A673 (cell line): ENCODE measurements around the gene MT1F. TPM values are rescaled to one million over a fixed set of nuclear protein-coding genes. Genes with fewer than 3 reads are reported as not detected.

Experiments
- BruUV-seq: library from RNA; stranded (reverse); fragments of 400-500 nt; replicated peaks from 2 replicates; lab custom pipeline; 2021; lab: Mats Ljungman, UMichigan
- CTCF ChIA-PET: fragments of 300-600 bp; sonication (Branson Sonifier 250); formaldehyde crosslinking; loops from one replicate; lab custom pipeline; 2022; ENCODE audit warnings: antibody characterized with exemption; lab: Charles Lee
- POLR2A ChIA-PET: fragments of 300-600 bp; sonication (Branson Sonifier 250); formaldehyde crosslinking; loops from one replicate; lab custom pipeline; 2022; ENCODE audit warnings: antibody characterized with exemption; ENCODE audit not compliant: low non-redundant PET; lab: Charles Lee
- DNase-seq: peaks from one replicate; pipeline ENCODE4 v3.0.0-alpha.2; 2015; ENCODE audit warnings: low spot score
- H3K27ac ChIP-seq: fragments of 200-600 bp; sonication (generic); 2 replicates; pipeline ENCODE4 v1.5.1; 2016; ENCODE audit warnings: mixed run types, low read depth, mild to moderate bottlenecking, mixed read lengths, antibody characterized with exemption, low read length; ENCODE audit not compliant: poor library complexity, severe bottlenecking
- H3K27me3 ChIP-seq: fragments of 200-600 bp; sonication (generic); replicated peaks from 2 replicates; pipeline ENCODE4 v1.6.1; 2017; ENCODE audit warnings: mixed run types, low read depth, mild to moderate bottlenecking, mixed read lengths, antibody characterized with exemption, low read length; ENCODE audit not compliant: insufficient read depth, poor library complexity
- H3K36me3 ChIP-seq: fragments of 200-600 bp; sonication (generic); 2 replicates; pipeline ENCODE4 v1.6.1; 2016; ENCODE audit warnings: mixed run types, mild to moderate bottlenecking, mixed read lengths, antibody characterized with exemption, low read length; ENCODE audit not compliant: insufficient read depth, poor library complexity, severe bottlenecking
- H3K4me1 ChIP-seq: fragments of 200-600 bp; sonication (generic); 2 replicates; pipeline ENCODE4 v1.6.1; 2017; ENCODE audit warnings: mixed run types, mild to moderate bottlenecking, mixed read lengths, antibody characterized with exemption, low read length; ENCODE audit not compliant: insufficient read depth, poor library complexity, severe bottlenecking
- H3K4me3 ChIP-seq: fragments of 200-600 bp; sonication (generic); 2 replicates; pipeline ENCODE4 v1.5.1; 2016; ENCODE audit warnings: low read depth, mixed run types, mild to moderate bottlenecking, mixed read lengths, low read length; ENCODE audit not compliant: poor library complexity, severe bottlenecking
- H3K9me3 ChIP-seq: fragments of 200-600 bp; sonication (generic); 2 replicates; pipeline ENCODE4 v1.6.1; 2016; ENCODE audit warnings: mixed run types, low read depth, mild to moderate bottlenecking, mixed read lengths, antibody characterized with exemption, low read length; ENCODE audit not compliant: poor library complexity, severe bottlenecking
- EZH2 ChIP-seq: fragments of 200-600 bp; sonication (generic); IDR thresholded peaks from 2 replicates; pipeline ENCODE4 v1.6.1; 2017; ENCODE audit warnings: borderline replicate concordance, low read depth, mild to moderate bottlenecking, mixed read lengths, antibody characterized with exemption, low read length; ENCODE audit not compliant: poor library complexity, severe bottlenecking
- intact Hi-C: fragments of 100-400 bp; cut with micrococcal nuclease; formaldehyde crosslinking; loops from one replicate; pipeline ENCODE4 v1.10.0; 2022; ENCODE audit not compliant: unreplicated experiment
- total RNA-seq: library from RNA; stranded (reverse); gene quantifications from 2 replicates; pipeline ENCODE4 v1.2.3, GENCODE V29; 2021
- TF ChIP-seq, protein P1 (sequence below): fragments of 300-800, 200-600 bp; sonication (generic); conservative IDR thresholded peaks from 2 replicates; pipeline ENCODE4 v1.5.1; 2017; ENCODE audit warnings: low read depth, mild to moderate bottlenecking, antibody characterized with exemption, low read length, moderate library complexity, mixed read lengths

MT1F gene
- total RNA-seq, 1 experiment from 2014 or later, result 26.9 TPM

DNA sequence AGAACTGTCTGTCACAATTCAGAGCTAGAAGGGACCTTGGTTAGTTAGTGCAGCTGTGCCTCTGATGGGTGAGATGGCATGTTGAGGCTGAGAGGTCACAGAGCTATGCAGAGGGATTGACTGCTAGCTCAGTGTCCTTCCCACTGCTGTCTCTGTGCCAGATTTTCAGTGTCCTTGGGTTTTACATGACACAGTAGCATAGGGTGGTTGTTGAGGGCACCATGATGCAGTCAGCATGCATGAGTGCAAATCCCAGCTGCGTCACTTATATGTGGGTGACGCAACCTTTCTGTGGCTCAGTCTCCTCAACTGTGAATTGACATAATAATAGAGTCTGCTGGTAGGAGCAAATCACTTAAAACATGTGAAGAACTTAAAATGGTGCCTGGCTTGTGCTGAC is 16.6 kb upstream of the MT1F start:
- Histone ChIP-seq H3K4me3 (no peak overlapping the region), H3K4me1 (no peaks in the 10 kb centered on the region), H3K27me3 (peaks cover 57% of the 10 kb centered on the region), H3K27ac (no peak overlapping the region), H3K36me3 (no peaks in the 10 kb centered on the region), H3K9me3 (no peaks in the 10 kb centered on the region)
- POLR2A ChIA-PET, result no interaction called here
- TF ChIP-seq, protein P1, sequence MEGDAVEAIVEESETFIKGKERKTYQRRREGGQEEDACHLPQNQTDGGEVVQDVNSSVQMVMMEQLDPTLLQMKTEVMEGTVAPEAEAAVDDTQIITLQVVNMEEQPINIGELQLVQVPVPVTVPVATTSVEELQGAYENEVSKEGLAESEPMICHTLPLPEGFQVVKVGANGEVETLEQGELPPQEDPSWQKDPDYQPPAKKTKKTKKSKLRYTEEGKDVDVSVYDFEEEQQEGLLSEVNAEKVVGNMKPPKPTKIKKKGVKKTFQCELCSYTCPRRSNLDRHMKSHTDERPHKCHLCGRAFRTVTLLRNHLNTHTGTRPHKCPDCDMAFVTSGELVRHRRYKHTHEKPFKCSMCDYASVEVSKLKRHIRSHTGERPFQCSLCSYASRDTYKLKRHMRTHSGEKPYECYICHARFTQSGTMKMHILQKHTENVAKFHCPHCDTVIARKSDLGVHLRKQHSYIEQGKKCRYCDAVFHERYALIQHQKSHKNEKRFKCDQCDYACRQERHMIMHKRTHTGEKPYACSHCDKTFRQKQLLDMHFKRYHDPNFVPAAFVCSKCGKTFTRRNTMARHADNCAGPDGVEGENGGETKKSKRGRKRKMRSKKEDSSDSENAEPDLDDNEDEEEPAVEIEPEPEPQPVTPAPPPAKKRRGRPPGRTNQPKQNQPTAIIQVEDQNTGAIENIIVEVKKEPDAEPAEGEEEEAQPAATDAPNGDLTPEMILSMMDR, result no peak
- TF ChIP-seq EZH2, result no peak
- DNase-seq, result no peak
- CTCF ChIA-PET, result no interaction called here
- intact Hi-C loops, result no loop called here
- BruUV-seq, result no TSS peak

DNA sequence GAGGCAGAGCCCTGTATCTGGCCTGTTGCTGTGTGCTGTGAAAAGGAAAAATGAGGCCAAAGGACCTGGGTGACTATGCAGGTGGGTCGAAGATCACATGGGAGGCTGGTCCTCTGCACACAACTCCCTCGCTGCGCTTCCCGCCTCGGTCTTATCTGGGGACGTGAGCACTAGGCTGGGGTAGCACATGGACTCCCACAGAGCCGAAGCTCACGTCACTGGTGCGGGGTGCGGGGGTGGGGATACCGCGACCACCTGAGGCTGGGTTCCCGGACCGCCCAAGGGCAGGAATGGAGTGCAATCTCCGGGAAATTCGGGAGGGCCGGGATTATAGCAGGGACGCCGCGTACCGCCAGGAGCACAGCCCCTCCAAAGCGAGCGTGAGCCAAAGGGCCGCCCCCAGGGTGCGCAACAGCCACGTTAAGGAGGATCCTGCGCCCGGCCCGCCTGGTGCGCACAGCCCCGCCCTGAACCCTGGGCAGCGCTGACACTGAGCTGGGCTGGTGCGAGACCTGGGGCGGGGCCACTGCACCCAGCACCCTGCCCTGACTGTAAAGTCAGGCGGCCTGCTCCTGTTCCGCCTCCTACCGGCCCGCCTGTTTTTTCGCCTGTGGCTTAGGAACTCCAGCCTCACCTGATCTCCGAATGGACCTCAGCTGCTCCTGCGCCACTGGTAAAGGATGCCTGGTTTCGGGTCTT is 14.5 kb upstream of the MT1F start:
- ChIA-PET POLR2A (no interaction called here), CTCF (interaction anchor here (0.7 kb wide), 1 partner anchor 37 kb away, joined by 3 read pairs; no protein-coding TSS in a partner anchor)
- intact Hi-C loops, result no loop called here
- DNase-seq, result peak; percentile 37
- peak overlapping the region; percentile 17 for H3K4me3 ChIP-seq
- no TSS peak for BruUV-seq
- no peak overlapping the region for H3K27ac ChIP-seq
- H3K27me3 ChIP-seq, result peaks cover 37% of the 10 kb centered on the region
- H3K9me3 ChIP-seq, result no peaks in the 10 kb centered on the region
- H3K4me1 ChIP-seq, result no peaks in the 10 kb centered on the region
- no peaks in the 10 kb centered on the region for H3K36me3 ChIP-seq
- TF ChIP-seq EZH2, result no peak
- TF ChIP-seq, protein P1, result peak; percentile 31; the same call in 1 of the 2 replicates

DNA sequence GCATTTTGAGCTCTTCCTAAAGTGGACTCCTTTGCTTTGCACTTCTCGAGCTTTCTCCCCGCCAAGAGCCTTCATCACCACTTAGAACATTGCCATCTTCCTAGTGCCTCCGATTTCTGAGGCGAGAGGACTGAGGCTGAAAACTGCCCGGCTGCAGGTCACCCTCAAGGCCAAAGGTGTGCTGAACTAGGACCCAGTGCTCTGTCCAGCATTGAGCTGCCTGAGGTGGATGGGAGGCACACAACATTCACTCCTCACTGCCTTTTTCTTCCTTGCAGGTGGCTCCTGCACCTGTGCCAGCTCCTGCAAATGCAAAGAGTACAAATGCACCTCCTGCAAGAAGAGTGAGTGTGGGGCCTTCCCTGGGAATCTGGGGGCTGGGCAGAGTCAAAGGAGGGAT is 13.9 kb upstream of the MT1F start:
- peaks cover 34% of the 10 kb centered on the region for H3K27me3 ChIP-seq
- H3K4me3 ChIP-seq, result no peak overlapping the region
- intact Hi-C loops, result no loop called here
- no TSS peak for BruUV-seq
- H3K27ac ChIP-seq, result no peak overlapping the region
- no peak for TF ChIP-seq EZH2
- TF ChIP-seq, protein P1, result no peak
- H3K36me3 ChIP-seq, result no peaks in the 10 kb centered on the region
- no peaks in the 10 kb centered on the region for H3K9me3 ChIP-seq
- DNase-seq, result no peak
- POLR2A ChIA-PET, result no interaction called here
- CTCF ChIA-PET, result interaction anchor here (0.7 kb wide), 1 partner anchor 38 kb away, joined by 3 read pairs; no protein-coding TSS in a partner anchor
- H3K4me1 ChIP-seq, result no peaks in the 10 kb centered on the region
